Uterus (tissue), 4 donors: ENCODE data around the gene CD4. TPM values are rescaled to one million over a fixed set of nuclear protein-coding genes. Genes with fewer than 3 reads are reported as not detected.

Experiments used
- total RNA-seq, 4 donors: library from RNA; depleted of rRNA in 3 of 4; stranded (reverse); fragments of >200 nt in 3 of 4; gene quantifications; one replicate each; pipeline versions ENCODE4 v1.1.0 to v1.2.4, GENCODE V29; 2014 to 2023
- donor health status: DM: yes; HTN: yes; CAD: no.

CD4 gene
- total RNA-seq, 4 donors from 2014 or later = 1.0 to 24.3 (median 10.4) TPM

Other genes with a start within 250 kb of the CD4 start
- gene IFFO1, start 233.5 kb upstream of the CD4 start, total RNA-seq = 10 to 100 TPM; 17.1 to 50.6 (median 32.8) TPM
- gene NOP2, start 221.2 kb upstream of the CD4 start, total RNA-seq = 10 to 100 TPM in 2 of 4 donors, 1 to 10 TPM in 2; 4.1 to 47.6 (median 10.1) TPM
- gene CHD4, start 182.1 kb upstream of the CD4 start, total RNA-seq = 100 to 1,000 TPM in 3 of 4 donors, 10 to 100 TPM in 1; 99.4 to 323 (median 247) TPM
- 1 to 10 TPM in 1 of 4 donors, under 1 TPM in 1, not detected in 2; 0.61 to 1.3 TPM for gene LPAR5, start 153.6 kb upstream of the CD4 start, total RNA-seq
- gene ACRBP, start 142.1 kb upstream of the CD4 start, total RNA-seq = 1 to 10 TPM in 2 of 4 donors, under 1 TPM in 1, not detected in 1; 0.35 to 1.6 (median 1.5) TPM
- 100 to 1,000 TPM in 1 of 4 donors, 10 to 100 TPM in 3; 25.2 to 180 (median 62.0) TPM for gene ING4, start 126.4 kb upstream of the CD4 start, total RNA-seq
- gene ZNF384, start 100.2 kb upstream of the CD4 start, total RNA-seq = 10 to 100 TPM; 13.6 to 71.3 (median 33.1) TPM
- gene PIANP, start 88.7 kb upstream of the CD4 start, total RNA-seq = 10 to 100 TPM in 1 of 4 donors, 1 to 10 TPM in 1, under 1 TPM in 1, not detected in 1; 0.55 to 11.5 (median 1.5) TPM
- gene COPS7A, start 65.5 kb upstream of the CD4 start, total RNA-seq = 10 to 100 TPM; 35.6 to 50.3 (median 37.7) TPM
- 100 to 1,000 TPM; 124 to 408 (median 147) TPM for gene MLF2, start 36.4 kb upstream of the CD4 start, total RNA-seq
- gene PTMS, start 23.2 kb upstream of the CD4 start, total RNA-seq = 100 to 1,000 TPM; 105 to 853 (median 140) TPM
- gene LAG3, start 17.0 kb upstream of the CD4 start, total RNA-seq = 10 to 100 TPM in 1 of 4 donors, 1 to 10 TPM in 2, under 1 TPM in 1; 0.41 to 14.6 (median 4.0) TPM
- gene GPR162, start 32.3 kb downstream of the CD4 start, total RNA-seq = 10 to 100 TPM in 1 of 4 donors, 1 to 10 TPM in 2, under 1 TPM in 1; 0.29 to 23.1 (median 3.4) TPM
- 10 to 100 TPM; 27.4 to 90.1 (median 59.9) TPM for gene P3H3, start 38.9 kb downstream of the CD4 start, total RNA-seq
- gene GNB3, start 51.4 kb downstream of the CD4 start, total RNA-seq = 10 to 100 TPM in 1 of 4 donors, 1 to 10 TPM in 1, under 1 TPM in 1, not detected in 1; under 0.01 to 18.3 (median 2.7) TPM
- gene CDCA3, start 61.8 kb downstream of the CD4 start, total RNA-seq = 1 to 10 TPM in 1 of 4 donors, under 1 TPM in 1, not detected in 2; 0.76 to 9.6 TPM
- gene USP5, start 62.6 kb downstream of the CD4 start, total RNA-seq = 10 to 100 TPM; 37.1 to 68.6 (median 52.8) TPM
- 100 to 1,000 TPM; 159 to 307 (median 240) TPM for gene TPI1, start 78.0 kb downstream of the CD4 start, total RNA-seq
- 10 to 100 TPM in 1 of 4 donors, 1 to 10 TPM in 3; 2.8 to 11.3 (median 5.0) TPM for gene SPSB2, start 83.8 kb downstream of the CD4 start, total RNA-seq
- 10 to 100 TPM in 2 of 4 donors, 1 to 10 TPM in 1, under 1 TPM in 1; 0.29 to 13.5 (median 10.6) TPM for gene LRRC23, start 115.3 kb downstream of the CD4 start, total RNA-seq
- gene ENO2, start 125.1 kb downstream of the CD4 start, total RNA-seq = 10 to 100 TPM in 3 of 4 donors, 1 to 10 TPM in 1; 9.7 to 84.7 (median 24.4) TPM
- gene ATN1, start 138.4 kb downstream of the CD4 start, total RNA-seq = 100 to 1,000 TPM in 1 of 4 donors, 10 to 100 TPM in 3; 10.8 to 283 (median 28.7) TPM
- not detected for gene RNU7-1, start 154.3 kb downstream of the CD4 start, total RNA-seq
- 1,000 to 10,000 TPM in 2 of 4 donors, 100 to 1,000 TPM in 2; 259 to 2,496 (median 1,289) TPM for gene C12orf57, start 154.5 kb downstream of the CD4 start, total RNA-seq
- gene PTPN6, start 161.8 kb downstream of the CD4 start, total RNA-seq = 10 to 100 TPM in 2 of 4 donors, under 1 TPM in 2; 0.59 to 19.8 (median 5.9) TPM
- 100 to 1,000 TPM; 129 to 167 (median 145) TPM for gene PHB2, start 181.1 kb downstream of the CD4 start, total RNA-seq
- gene EMG1, start 181.4 kb downstream of the CD4 start, total RNA-seq = 10 to 100 TPM; 25.9 to 62.8 (median 44.0) TPM
- 10 to 100 TPM; 10.2 to 45.1 (median 17.1) TPM for gene LPCAT3, start 228.9 kb downstream of the CD4 start, total RNA-seq